HTERT RPE-1 (cell line): ENCODE data around the gene MT1H.

Experiments used
- in situ Hi-C: fragments of 300-500 bp; cut with MboI; formaldehyde crosslinking; loops from 4 replicates; pipeline ENCODE4 v1.14.3; 2020; ENCODE audit warnings: low sequenced_read_pairs

Gene MT1H

DNA sequence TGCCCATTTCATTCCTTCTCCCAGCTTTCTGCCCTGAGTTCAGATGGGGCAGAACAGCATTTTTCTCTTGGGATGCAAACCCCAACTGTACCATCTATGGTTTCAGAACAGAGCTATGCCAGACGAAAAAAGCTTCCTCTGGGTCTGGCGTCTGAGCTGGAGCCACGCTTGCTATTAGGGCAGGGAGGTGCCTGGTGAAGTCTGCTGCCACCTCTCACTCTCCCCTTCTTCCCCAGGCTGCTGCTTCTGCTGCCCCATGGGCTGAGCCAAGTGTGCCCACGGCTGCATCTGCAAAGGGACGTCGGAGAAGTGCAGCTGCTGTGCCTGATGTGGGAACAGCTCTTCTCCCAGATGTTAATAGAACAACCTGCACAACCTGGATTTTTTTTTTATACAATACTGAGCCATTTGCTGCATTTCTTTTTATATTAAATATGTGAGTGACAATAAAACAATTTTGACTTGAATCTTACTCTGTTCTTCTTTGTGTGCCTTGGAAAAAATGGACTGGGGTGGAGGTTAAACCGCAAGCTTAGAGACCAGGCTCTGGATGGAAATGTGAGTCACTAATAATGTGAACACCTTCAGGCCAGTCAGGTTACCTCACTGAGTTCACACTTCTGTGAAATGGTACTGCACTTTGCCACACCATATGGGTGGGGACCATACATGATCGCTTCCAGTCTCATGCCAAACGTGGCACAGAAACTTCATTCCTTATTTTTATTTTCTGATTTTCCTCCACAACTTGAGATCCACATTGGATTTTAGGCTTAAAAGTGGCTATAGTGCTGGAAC is 32.8 kb upstream of the MT1H start:
- in situ Hi-C loops, result no loop called here

DNA sequence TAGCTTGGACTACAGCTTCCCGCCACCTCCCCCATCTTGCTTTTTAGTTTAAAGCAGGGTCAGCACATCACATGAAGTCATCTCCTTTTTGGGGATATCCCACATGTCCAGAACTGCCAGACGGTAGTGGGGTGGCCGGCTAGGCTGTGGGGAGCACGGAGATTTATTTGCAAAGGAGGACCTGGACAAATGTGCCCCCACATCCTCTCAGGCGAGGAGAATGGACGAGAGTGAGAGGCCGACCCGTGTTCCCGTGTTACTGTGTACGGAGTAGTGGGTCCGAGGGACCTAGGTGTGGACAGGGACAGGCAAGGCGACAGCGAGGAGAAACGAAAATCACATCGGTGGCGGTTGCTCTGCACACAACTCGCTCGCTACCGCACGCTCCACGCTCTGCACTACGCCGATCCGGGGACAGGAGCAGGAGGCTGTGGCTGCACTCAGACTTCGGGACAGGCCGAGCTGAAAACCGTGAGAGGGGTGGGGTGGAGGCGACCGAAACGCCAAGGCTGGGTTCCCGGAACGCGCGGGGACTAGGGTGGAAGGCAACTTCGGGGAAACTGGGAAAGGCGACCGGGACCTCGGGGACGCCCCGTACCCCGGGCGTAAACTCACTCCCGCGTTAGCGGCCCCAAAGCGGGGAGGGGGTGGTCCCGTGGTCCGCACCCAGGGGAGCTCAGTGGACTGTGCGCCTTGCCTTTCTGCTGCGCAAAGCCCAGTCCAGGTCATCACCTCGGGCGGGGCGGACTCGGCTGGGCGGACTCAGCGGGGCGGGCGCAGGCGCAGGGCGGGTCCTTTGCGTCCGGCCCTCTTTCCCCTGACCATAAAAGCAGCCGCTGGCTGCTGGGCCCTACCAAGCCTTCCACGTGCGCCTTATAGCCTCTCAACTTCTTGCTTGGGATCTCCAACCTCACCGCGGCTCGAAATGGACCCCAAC is 31.5 kb upstream of the MT1H start, which contains the start of gene MT1A:
Gene MT1A, plus strand, starts transcription at position 853 of the 937 bp plus-strand sequence. Its CDS starts 73 bp downstream, at position 926.
- in situ Hi-C loops, result no loop called here

DNA sequence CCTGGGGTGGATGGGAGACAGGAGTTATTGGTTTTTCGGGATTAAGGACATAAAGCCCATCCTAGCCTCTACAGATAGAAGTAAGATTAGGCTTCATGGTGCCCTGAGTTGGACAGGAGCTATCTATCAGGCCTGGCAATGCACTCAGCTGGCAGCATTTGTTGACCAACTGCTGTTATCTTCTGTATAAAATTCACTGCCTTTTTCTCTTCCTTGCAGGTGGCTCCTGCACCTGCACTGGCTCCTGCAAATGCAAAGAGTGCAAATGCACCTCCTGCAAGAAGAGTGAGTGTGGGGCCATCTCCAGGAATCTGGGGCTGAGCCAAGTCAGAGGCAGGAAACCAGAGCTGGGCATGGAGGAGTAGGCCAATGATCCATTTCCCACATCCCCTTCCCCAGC is 30.6 kb upstream of the MT1H start:
- in situ Hi-C loops, result no loop called here

- in situ Hi-C loops, result no loop called here
Measured at GRCh38 chr16:56640076-56640475, 29.5 kb upstream of the MT1H start.

- in situ Hi-C loops, result no loop called here
Measured at GRCh38 chr16:56641166-56641565, 28.4 kb upstream of the MT1H start.

DNA sequence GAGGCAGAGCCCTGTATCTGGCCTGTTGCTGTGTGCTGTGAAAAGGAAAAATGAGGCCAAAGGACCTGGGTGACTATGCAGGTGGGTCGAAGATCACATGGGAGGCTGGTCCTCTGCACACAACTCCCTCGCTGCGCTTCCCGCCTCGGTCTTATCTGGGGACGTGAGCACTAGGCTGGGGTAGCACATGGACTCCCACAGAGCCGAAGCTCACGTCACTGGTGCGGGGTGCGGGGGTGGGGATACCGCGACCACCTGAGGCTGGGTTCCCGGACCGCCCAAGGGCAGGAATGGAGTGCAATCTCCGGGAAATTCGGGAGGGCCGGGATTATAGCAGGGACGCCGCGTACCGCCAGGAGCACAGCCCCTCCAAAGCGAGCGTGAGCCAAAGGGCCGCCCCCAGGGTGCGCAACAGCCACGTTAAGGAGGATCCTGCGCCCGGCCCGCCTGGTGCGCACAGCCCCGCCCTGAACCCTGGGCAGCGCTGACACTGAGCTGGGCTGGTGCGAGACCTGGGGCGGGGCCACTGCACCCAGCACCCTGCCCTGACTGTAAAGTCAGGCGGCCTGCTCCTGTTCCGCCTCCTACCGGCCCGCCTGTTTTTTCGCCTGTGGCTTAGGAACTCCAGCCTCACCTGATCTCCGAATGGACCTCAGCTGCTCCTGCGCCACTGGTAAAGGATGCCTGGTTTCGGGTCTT is 26.4 kb upstream of the MT1H start:
- in situ Hi-C loops, result no loop called here

GRCh38 chr16:56643833-56644232 is 25.8 kb upstream of the MT1H start:
- in situ Hi-C loops, result no loop called here

GRCh38 chr16:56645311-56645710 is 24.3 kb upstream of the MT1H start:
- in situ Hi-C loops, result no loop called here

DNA sequence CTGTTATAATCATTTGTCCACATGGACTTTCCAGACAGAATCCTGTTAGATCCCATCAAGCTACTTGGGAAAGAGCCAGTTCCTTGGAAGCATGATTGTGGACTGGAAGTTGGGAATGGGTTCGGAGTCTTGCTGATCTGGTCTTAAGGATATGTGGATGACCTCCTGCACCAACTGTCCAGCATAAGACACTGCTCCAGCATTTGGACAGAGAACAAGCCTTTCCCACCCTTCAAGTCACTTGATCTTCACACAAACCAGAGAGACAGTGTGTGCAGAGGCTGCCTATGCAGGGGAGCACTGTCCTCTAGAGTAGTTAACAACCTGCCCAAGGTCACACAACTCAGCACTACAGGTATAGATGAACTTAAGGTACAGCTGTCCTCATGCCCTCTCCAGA is 23.8 kb upstream of the MT1H start:
- in situ Hi-C loops, result no loop called here

- in situ Hi-C loops, result no loop called here
Measured at GRCh38 chr16:56647641-56648431, 21.8 kb upstream of the MT1H start.

DNA sequence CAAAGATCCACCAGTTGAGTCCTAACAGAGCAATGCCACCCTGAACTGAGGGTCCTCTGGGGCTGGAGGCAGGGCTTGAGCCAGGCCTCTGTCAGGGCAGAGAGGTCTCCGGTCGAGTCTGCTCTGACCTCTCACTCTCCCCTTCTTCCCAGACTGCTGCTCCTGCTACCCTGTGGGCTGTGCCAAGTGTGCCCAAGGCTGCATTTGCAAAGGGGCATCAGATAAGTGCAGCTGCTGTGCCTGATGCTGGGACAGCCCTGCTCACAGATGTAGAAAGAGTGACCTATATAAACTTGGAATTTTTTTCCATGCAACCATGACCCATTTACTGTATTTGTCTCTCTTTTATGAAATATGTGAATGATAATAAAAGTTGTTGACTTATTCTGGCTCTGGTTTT is 20.3 kb upstream of the MT1H start:
- in situ Hi-C loops, result no loop called here

DNA sequence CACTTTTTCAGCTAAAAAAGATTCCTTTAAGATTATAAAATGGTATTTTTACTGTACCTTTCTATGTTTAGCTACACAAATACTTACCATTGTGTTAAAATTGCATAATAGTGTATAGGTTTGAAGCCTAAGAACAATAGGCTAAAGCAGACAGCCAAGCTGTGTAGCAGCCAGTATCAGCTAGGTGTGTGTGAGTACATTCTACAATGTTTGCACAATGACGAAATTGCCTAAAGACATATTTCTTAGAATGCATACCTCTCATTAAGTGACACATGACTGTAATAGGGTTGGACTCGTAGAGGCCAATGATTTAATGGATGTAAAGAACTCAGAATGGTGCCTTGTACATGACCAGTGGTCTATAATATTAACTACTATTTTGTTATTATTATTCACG is 19.8 kb upstream of the MT1H start:
- in situ Hi-C loops, result no loop called here

- in situ Hi-C loops, result no loop called here
Measured at GRCh38 chr16:56651586-56651985, 18.0 kb upstream of the MT1H start, which contains the start of gene MT1B. MT1B (plus strand) TSS chr16:56651886; CDS start chr16:56651954, 68 bp downstream.

- in situ Hi-C loops, result no loop called here
Measured at GRCh38 chr16:56652600-56652999, 17.0 kb upstream of the MT1H start.

- in situ Hi-C loops, result no loop called here
Measured at GRCh38 chr16:56653218-56653617, 16.4 kb upstream of the MT1H start.

- in situ Hi-C loops, result no loop called here
Measured at GRCh38 chr16:56657555-56658326, 11.9 kb upstream of the MT1H start, which contains the start of gene MT1F. MT1F (plus strand) TSS chr16:56657959; CDS start chr16:56658059, 100 bp downstream.

DNA sequence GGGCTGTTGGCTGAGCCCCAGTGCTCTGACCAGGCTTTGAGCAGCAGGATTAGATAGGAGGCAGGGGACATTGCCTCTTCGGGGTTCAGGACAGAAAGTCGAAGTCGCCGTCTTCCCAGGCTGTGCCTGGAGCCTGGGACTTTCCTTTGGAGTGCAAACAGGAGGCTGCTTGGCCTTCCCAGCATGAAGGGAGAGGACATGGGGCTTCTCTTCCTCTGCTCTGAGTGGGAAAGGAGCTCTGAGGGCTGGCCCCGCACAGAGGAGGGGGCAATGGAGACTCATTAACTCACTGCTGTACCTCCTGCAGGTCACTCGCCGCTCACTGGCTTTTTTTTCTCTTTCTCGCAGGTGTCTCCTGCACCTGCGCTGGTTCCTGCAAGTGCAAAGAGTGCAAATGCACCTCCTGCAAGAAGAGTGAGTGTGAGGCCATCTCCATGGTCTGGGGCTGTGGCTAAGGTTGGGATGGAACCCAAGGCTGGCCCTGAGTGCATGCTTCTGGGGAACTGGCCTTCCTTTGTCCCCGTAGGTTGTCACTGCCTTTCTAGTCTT is 11.2 kb upstream of the MT1H start:
- in situ Hi-C loops, result no loop called here

DNA sequence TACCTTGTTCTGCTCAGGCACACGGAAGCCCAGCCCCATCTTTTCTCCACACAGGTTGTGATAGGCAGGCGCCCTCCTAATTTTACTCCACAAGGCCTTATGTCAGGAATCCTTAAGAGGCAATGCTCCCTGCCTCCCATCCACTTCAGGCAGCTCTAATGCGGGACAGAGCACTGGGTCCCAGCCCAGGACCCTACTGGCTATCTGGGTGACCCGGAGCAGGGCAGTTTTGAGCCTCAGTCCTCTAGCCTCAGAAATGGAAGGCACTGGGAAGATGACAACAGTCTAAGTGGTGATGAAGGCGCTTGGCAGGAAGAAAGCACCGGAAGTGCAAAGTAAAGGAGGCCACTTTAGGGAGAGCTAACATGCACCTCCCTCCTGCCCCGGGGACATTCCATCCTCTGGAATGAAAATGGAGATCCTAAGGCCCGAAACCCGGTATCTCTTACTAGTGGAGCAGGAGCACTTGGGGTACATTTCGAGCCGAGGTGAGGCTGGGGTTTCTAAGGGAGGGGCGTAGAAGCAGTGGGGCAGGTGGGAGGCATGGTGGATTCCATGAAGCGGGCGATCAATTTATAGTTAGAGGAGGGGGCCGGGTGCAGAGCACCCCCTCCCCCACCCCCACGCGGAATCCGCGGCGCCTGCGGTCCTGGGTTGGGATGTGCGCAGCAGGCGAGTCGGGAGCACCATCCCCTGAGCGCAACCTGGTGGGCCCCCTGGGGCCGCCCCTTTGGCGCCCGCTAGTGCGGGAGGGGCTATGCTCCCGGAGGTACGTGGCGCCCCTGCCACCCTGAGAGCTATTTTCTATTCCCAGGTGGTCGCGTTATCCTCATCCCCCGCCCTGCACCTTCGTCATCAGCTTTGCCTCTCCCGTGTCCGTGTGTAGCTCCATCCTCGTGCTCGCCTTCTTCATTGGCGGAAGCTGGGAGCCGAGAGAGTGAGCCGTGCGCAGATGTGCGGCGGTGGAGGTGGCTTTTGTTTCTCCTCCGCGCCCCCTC is 7.0 kb upstream of the MT1H start:
- in situ Hi-C loops, result no loop called here
